Measurements from ENCODE around the gene CAMTA1.

DNA sequence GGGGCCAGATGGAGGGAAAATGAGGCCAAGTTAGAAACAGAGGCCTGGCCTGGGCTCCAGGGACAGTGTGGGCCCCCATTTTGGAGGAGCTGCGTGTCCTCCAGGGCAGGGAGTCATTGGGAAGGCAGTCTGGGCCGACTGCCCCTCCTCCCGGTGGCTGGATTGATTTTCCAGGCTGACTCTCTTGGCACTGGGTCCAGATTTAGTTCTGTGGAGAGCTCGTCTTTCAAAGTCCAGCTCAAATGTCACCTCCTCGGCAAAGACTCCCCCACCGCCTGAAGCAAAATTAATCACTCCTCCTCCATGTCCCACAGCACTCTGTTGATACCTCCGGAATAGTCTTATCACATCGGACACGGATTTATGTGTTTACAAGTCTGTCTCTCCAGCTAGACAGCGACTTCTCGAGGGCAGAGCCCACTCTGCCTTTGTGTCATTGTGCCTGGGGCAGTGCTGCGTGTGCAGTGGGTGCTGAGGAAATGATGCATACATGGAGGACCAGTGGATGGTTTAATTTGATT, 175.1 kb downstream of the CAMTA1 start:
- TF ChIP-seq, protein P1, sequence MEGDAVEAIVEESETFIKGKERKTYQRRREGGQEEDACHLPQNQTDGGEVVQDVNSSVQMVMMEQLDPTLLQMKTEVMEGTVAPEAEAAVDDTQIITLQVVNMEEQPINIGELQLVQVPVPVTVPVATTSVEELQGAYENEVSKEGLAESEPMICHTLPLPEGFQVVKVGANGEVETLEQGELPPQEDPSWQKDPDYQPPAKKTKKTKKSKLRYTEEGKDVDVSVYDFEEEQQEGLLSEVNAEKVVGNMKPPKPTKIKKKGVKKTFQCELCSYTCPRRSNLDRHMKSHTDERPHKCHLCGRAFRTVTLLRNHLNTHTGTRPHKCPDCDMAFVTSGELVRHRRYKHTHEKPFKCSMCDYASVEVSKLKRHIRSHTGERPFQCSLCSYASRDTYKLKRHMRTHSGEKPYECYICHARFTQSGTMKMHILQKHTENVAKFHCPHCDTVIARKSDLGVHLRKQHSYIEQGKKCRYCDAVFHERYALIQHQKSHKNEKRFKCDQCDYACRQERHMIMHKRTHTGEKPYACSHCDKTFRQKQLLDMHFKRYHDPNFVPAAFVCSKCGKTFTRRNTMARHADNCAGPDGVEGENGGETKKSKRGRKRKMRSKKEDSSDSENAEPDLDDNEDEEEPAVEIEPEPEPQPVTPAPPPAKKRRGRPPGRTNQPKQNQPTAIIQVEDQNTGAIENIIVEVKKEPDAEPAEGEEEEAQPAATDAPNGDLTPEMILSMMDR (IDR thresholded peaks at IDR 0.05): no peak
- no peak for TF ChIP-seq EZH2phosphoT487 (IDR thresholded peaks at IDR 0.05; ENCODE audit: borderline replicate concordance, low read depth)
